Thyroid gland (tissue), 4 donors: Measurements from ENCODE around the gene MMP13. TPM values are rescaled to one million over a fixed set of nuclear protein-coding genes. Genes with fewer than 3 reads are reported as not detected.
"Not testable (repeated sequence)": the region's sequence is repeated elsewhere in the genome, so short reads cannot be mapped to it uniquely, and the experiment has no call there.

Experiments
- DNase-seq, 2 donors: peaks; one replicate each; pipeline ENCODE4 v3.0.0-alpha.2; 2019
- H3K27ac ChIP-seq, 3 donors: fragments of 200-600 bp; sonication (generic); 1 replicate in 2 of 3; 2 replicates in 1 of 3; pipeline ENCODE4 v1.5.1; 2016 to 2019; ENCODE audit warnings: mild to moderate bottlenecking in 1 of 3, moderate library complexity in 1 of 3
- H3K27me3 ChIP-seq: fragments of 200-600 bp; sonication (generic); one replicate; pipeline ENCODE4 v1.5.1; 2019
- H3K36me3 ChIP-seq, 2 donors: fragments of 200-600 bp; sonication (generic); one replicate each; pipeline ENCODE4 v1.5.1; 2016 to 2019
- H3K4me1 ChIP-seq, 2 donors: fragments of 200-600 bp; sonication (generic); one replicate each; pipeline ENCODE4 v1.5.1; 2017 to 2019
- H3K4me3 ChIP-seq, 3 donors: fragments of 200-600 bp; sonication (generic); replicated peaks in 1 of 3; 1 replicate in 2 of 3; 2 replicates in 1 of 3; pipeline ENCODE4 v1.5.1; 2016; ENCODE audit warnings: mild to moderate bottlenecking in 1 of 3
- H3K9me3 ChIP-seq: fragments of 200-600 bp; sonication (generic); one replicate; pipeline ENCODE4 v1.5.1; 2017
- POLR2A ChIP-seq, 2 donors: fragments of 450-650 bp; IDR thresholded peaks; one replicate each; pipeline ENCODE4 v1.6.1; 2017; ENCODE audit warnings: antibody characterized with exemption in 2 of 2, mild to moderate bottlenecking in 2 of 2, moderate library complexity in 1 of 2
- WGBS, 2 donors: methylation state at CpG; one replicate each; pipeline ENCODE4 v1.1.5; 2017; 5-methylcytosine and 5-hydroxymethylcytosine counted together
- intact Hi-C: fragments of 100-400 bp; cut with DNase I; formaldehyde crosslinking; loops from one replicate; pipeline ENCODE4 v1.15.1; 2023
- total RNA-seq, 4 donors: library from RNA; depleted of rRNA; stranded (reverse); fragments of >200 nt; gene quantifications; one replicate each; pipeline ENCODE4 v1.2.3, GENCODE V29; 2016
- TF ChIP-seq, protein P1 (sequence below), 6 experiments: fragments of 200-600 bp in 3 of 6; fragments of 450-650 bp in 3 of 6; sonication (generic) in 3 of 6; IDR thresholded peaks; one replicate each; pipeline ENCODE4 v1.5.1; 2016 to 2019; ENCODE audit warnings: antibody characterized with exemption in 6 of 6, mild to moderate bottlenecking in 2 of 6, inconsistent platforms in 1 of 6, moderate library complexity in 1 of 6

MMP13 gene
- not detected for total RNA-seq

DNA sequence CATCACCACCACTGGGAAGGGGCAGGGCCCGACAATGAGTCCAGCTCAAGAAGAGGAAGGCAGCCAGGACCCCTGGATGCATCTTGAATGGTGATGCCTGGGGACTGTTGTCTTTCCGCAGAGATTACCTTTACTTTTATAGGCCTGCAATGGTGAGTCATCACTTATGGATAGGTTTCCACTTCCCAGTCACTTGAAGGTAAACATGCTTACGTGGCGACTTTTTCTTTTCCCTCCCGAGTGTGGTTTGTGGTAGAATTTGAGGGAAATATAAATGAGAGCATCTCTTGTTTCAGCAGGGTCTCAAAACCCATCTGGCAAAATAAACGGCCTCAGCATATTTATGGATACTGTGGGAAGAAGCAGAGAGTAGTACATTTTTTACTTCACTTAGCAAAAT, at the start of gene MMP13:
TSS of gene MMP13 (minus strand) at position 109 of the 400 bp plus-strand sequence. CDS start at position 82, 27 bp downstream.
- 89 to 91% methylated on average over 6 of the region's 6 CpGs for WGBS, 2 donors
- intact Hi-C loops, result no loop called here
- no peaks in the 10 kb centered on the region for H3K9me3 ChIP-seq
- H3K36me3 ChIP-seq, result no peaks in the 10 kb centered on the region
- no peaks in the 10 kb centered on the region for H3K27me3 ChIP-seq
- TF ChIP-seq, protein P1, sequence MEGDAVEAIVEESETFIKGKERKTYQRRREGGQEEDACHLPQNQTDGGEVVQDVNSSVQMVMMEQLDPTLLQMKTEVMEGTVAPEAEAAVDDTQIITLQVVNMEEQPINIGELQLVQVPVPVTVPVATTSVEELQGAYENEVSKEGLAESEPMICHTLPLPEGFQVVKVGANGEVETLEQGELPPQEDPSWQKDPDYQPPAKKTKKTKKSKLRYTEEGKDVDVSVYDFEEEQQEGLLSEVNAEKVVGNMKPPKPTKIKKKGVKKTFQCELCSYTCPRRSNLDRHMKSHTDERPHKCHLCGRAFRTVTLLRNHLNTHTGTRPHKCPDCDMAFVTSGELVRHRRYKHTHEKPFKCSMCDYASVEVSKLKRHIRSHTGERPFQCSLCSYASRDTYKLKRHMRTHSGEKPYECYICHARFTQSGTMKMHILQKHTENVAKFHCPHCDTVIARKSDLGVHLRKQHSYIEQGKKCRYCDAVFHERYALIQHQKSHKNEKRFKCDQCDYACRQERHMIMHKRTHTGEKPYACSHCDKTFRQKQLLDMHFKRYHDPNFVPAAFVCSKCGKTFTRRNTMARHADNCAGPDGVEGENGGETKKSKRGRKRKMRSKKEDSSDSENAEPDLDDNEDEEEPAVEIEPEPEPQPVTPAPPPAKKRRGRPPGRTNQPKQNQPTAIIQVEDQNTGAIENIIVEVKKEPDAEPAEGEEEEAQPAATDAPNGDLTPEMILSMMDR (IDR thresholded peaks at IDR 0.05), result no peak
- TF ChIP-seq POLR2A (IDR thresholded peaks at IDR 0.05), result no peak
- no peak within 1 kb of the TSS for H3K27ac ChIP-seq
- H3K4me1 ChIP-seq, result no peaks in the 10 kb centered on the region
- no peak within 1 kb of the TSS for H3K4me3 ChIP-seq
- no peak for DNase-seq

DNA sequence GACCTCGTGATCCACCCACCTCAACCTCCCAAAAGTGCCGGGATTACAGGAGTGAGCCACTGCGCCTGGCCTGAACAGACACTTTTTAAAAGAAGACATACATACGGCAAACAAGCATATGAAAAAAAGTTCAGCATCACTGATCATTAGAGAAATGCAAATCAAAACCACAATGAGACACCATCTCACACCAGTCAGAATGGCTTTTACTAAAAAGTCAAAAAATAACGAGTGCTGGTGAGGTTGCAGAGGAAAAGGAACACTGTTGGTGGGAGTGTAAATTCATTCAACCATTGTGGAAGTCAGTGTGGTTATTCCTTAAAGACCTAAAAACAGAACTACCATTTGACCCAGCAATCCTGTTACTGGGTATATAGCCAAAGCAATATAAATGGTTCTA, 48.7 kb upstream of the MMP13 start:
- H3K4me3 ChIP-seq, H3K27ac ChIP-seq, intact Hi-C loops, H3K9me3 ChIP-seq, H3K4me1 ChIP-seq, H3K27me3 ChIP-seq, DNase-seq, H3K36me3 ChIP-seq: not testable (repeated sequence)
- WGBS, 2 donors, result 90 to 91% methylated on average over 5 of the region's 5 CpGs

DNA sequence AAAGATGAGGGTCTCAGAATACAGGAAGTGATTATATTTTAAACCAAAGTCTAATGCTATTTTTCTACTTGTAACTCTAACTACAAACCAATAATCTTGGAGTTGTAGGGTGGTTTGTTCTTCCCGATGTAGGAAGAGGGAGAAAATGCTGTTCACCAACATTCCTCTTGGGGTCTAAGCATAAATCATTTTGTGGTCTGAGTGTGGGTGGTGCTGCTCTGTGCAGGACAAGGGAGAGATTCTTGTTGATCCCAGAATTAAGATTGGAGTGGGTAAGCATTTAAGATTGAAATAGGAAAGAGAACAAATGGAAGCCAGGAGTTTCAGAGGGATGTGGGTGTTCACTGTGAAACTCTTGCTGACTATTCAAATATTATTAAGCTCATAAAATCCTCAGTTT, 38.6 kb upstream of the MMP13 start:
- Histone ChIP-seq H3K9me3 (no peaks in the 10 kb centered on the region), H3K4me3 (no peak overlapping the region), H3K36me3 (no peaks in the 10 kb centered on the region), H3K27me3 (no peaks in the 10 kb centered on the region), H3K27ac (no peak overlapping the region), H3K4me1 (no peaks in the 10 kb centered on the region)
- no peak for TF ChIP-seq POLR2A (IDR thresholded peaks at IDR 0.05)
- TF ChIP-seq, protein P1 (IDR thresholded peaks at IDR 0.05), result no peak
- WGBS, 2 donors, result 69 to 74% methylated on average over 1 of the region's 1 CpG
- intact Hi-C loops, result no loop called here
- no peak for DNase-seq

DNA sequence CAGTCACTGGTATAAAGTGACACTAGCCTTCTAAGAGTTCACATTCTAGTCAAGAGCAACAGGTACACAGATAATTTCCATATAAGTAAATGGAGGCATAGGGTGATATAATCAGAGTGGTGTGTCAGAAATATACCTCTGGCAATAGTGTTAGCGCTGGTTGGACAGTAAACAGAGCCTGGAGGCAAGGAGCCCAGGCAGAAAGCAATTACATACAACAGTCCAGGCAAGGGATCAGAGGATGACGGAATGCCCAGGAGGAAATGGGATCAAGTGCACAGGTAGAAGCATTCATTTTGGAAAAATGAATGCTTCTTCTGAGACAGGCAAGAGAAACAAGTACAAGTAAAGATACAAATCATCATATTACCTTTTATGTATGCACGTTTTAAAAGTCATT, 36.2 kb upstream of the MMP13 start:
- Histone ChIP-seq H3K36me3 (no peaks in the 10 kb centered on the region), H3K4me3 (no peak overlapping the region), H3K27me3 (no peaks in the 10 kb centered on the region), H3K4me1 (no peaks in the 10 kb centered on the region), H3K27ac (no peak overlapping the region), H3K9me3 (no peaks in the 10 kb centered on the region)
- no peak for TF ChIP-seq POLR2A (IDR thresholded peaks at IDR 0.05)
- intact Hi-C loops, result no loop called here
- DNase-seq, result no peak
- 57 to 65% methylated on average over 3 of the region's 3 CpGs for WGBS, 2 donors

DNA sequence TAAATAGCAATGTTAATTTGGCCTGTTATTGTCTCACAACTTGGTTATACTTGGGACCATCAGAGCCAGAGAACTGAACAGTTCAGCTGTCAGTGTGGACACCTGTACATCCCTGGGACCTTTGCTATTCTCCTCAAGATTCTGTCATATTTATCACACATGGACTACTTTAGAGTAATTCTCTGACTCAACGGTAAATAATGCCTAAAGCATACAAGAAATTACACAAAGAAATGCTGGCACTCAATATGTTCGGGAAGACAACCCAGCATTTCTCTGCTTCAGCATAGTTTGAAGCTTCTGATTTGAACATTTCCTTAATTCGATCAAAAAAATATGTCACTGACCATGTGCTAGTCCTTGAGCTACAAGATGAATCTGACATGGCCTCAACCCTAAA, 34.6 kb upstream of the MMP13 start:
- intact Hi-C loops, result no loop called here
- no peak overlapping the region for H3K4me3 ChIP-seq
- no peak for TF ChIP-seq POLR2A (IDR thresholded peaks at IDR 0.05)
- TF ChIP-seq, protein P1 (IDR thresholded peaks at IDR 0.05), result no peak
- no peaks in the 10 kb centered on the region for H3K36me3 ChIP-seq
- no peak for DNase-seq
- H3K9me3 ChIP-seq, result no peaks in the 10 kb centered on the region
- 96% methylated on average over 3 of the region's 3 CpGs for WGBS, 2 donors
- H3K4me1 ChIP-seq, result no peaks in the 10 kb centered on the region
- no peaks in the 10 kb centered on the region for H3K27me3 ChIP-seq
- no peak overlapping the region for H3K27ac ChIP-seq

DNA sequence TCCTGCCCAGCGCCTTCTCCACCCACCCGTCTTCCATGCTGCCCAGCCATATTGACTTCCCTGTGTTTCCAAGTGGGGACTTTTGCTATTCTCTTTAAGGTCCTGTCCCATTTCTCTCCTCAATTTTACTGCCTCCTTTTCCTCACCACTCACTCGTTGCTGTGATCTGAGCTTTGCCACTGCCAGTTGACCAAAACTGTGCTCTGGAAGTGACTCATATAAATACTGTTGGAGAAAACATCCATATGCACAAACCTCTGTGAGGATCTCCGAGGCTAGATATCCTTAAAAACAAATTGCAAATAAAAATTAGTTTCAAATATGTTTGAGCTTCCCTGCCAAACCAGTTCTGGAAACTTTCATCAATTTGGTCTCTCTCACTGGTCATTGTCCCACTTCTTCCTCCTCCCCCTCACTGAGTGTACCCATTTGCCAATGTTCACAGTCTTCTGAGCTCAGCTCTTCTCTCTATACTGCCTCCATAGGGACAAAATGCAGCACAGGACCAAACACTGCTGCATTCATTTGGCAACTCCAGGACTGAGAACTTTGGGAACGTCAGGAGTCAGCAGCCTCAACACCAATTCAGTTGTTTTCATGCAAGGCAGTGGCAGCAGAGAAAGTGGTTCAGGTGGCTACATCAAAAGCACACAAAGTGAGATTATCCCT, 34.0 kb upstream of the MMP13 start:
- no peak overlapping the region for H3K4me3 ChIP-seq
- no peaks in the 10 kb centered on the region for H3K27me3 ChIP-seq
- no peaks in the 10 kb centered on the region for H3K9me3 ChIP-seq
- no peak for DNase-seq
- H3K36me3 ChIP-seq, result no peaks in the 10 kb centered on the region
- H3K4me1 ChIP-seq, result no peaks in the 10 kb centered on the region
- no peak for TF ChIP-seq POLR2A (IDR thresholded peaks at IDR 0.05)
- TF ChIP-seq, protein P1 (IDR thresholded peaks at IDR 0.05), result no peak
- intact Hi-C loops, result no loop called here
- H3K27ac ChIP-seq, result no peak overlapping the region
- 75 to 83% methylated on average over 5 of the region's 5 CpGs for WGBS, 2 donors
